ENCODE measurements around the gene ZNF518B. TPM values are rescaled to one million over a fixed set of nuclear protein-coding genes. Genes with fewer than 3 reads are reported as not detected.

ZNF518B gene
- total and polyA plus RNA-seq, 10 of the 15 experiments (the other 5 are each of a cell fraction or from before 2014, with no cell fraction given) = 2.7 to 20.5 (median 9.2) TPM

DNA sequence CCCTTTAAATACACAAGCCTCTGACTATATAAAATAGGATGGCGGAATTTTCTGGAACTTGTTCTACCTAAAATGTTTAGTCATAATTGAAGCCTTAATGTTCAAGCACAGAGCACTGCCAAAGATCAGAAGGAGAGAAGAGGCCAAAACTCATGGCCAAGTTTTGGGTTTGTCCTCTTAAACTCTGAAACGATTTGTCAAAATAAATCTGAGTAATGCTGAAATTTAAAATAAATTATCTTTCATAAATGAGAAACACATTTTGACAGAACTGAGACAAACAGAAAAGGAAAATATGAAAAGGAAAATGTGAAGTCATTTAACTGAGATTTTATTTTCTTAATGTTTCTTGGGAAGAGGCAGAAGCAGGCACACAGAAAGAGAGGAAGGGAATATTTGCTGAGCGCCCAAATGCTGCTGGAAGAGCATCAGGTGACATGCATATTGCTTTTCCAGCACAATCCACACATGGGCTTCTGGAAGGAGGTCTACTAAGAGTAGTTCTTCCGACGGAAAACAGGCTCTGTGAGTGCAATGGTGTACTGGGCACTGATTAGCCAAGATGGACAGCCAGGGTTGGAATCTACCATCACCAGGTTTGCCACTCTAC is 47.4 kb upstream of the ZNF518B start:
- H3K4me3 ChIP-seq = no peak overlapping the region
- H3K27ac ChIP-seq (ENCODE audit: control insufficient read depth, insufficient read depth) = no peak overlapping the region
- 55% methylated on average over 5 of the region's 5 CpGs for WGBS (ENCODE audit: insufficient coverage, insufficient replicate concordance, low lambda C conversion rate, missing lambda C conversion rate)
- no peak overlapping the region for H3K4me2 ChIP-seq (ENCODE audit: control insufficient read depth, insufficient read depth)
- H3K9me3 ChIP-seq (replicated peaks; ENCODE audit: control insufficient read depth, insufficient read depth, low read length) = peaks cover 9% of the 10 kb centered on the region; the same call in 2 of the 3 replicates
- no peaks in the 10 kb centered on the region for H3K4me1 ChIP-seq (ENCODE audit: control insufficient read depth, insufficient read depth, low read length)
- no peak overlapping the region for H3K9ac ChIP-seq (ENCODE audit: control insufficient read depth, insufficient read depth, low read length)
- no peaks in the 10 kb centered on the region for H3K79me2 ChIP-seq (ENCODE audit: control insufficient read depth, insufficient read depth, low read length)
- CTCF ChIA-PET = no interaction called here
- H2AFZ ChIP-seq (ENCODE audit: control insufficient read depth, low read depth, low read length) = no peak overlapping the region
- no TSS peak for BruUV-seq (replicated peaks)
- DNase-seq (ENCODE audit: low read depth, low spot score) (no peak), ATAC-seq (no peak), FAIRE-seq (no peak)
- no peaks in the 10 kb centered on the region for H3K27me3 ChIP-seq (replicated peaks in 1 of 2; ENCODE audit: control insufficient read depth in 2 of 2, insufficient read depth in 2 of 2, low read length in 1 of 2)
- POLR2A ChIA-PET = no interaction called here
- RAD21 ChIA-PET (ENCODE audit: unreplicated experiment) = no interaction called here
- SMC1A ChIA-PET (ENCODE audit: uncharacterized antibody, unreplicated experiment) = no interaction called here
- intact Hi-C loops (cut with micrococcal nuclease; ENCODE audit: unreplicated experiment) (no loop called here), in situ Hi-C loops (cut with MboI) (no loop called here)
- no peaks in the 10 kb centered on the region for H4K20me1 ChIP-seq (ENCODE audit: control insufficient read depth, insufficient read depth)
- no peaks in the 10 kb centered on the region for H3K36me3 ChIP-seq (ENCODE audit: control insufficient read depth in 2 of 2, insufficient read depth in 2 of 2, low read length in 1 of 2)
- TF ChIP-seq POLR2AphosphoS2 (IDR thresholded peaks at IDR 0.05; ENCODE audit: low read depth, low read length) (no peak), YBX1 (IDR thresholded peaks at IDR 0.05) (no peak), ETV6 (conservative IDR thresholded peaks at IDR 0.05 in 1 of 2, IDR thresholded peaks at IDR 0.05 in 1 of 2; ENCODE audit: borderline replicate concordance in 1 of 2, low read depth in 1 of 2) (no peak), MTA3 (IDR thresholded peaks at IDR 0.05; ENCODE audit: borderline replicate concordance, low read length) (no peak), NFIC (IDR thresholded peaks at IDR 0.05; ENCODE audit: low read depth, low read length) (no peak), HDAC6 (IDR thresholded peaks at IDR 0.05; ENCODE audit: unreplicated experiment) (no peak), ZNF384 (IDR thresholded peaks at IDR 0.05; ENCODE audit: borderline replicate concordance, low read depth, low read length) (no peak), HCFC1 (IDR thresholded peaks at IDR 0.05; ENCODE audit: low read length) (no peak), BACH1 (IDR thresholded peaks at IDR 0.05; ENCODE audit: borderline replicate concordance) (no peak), ZNF24 (IDR thresholded peaks at IDR 0.05) (no peak), ZSCAN29 (IDR thresholded peaks at IDR 0.05) (no peak), TCF3 (IDR thresholded peaks at IDR 0.05; ENCODE audit: borderline replicate concordance, insufficient read depth, low read depth, low read length) (no peak), PML (IDR thresholded peaks at IDR 0.05; ENCODE audit: low read length) (no peak), RAD21 (IDR thresholded peaks at IDR 0.05; ENCODE audit: insufficient read depth, low read depth, low read length) (no peak)
- TF ChIP-seq, protein P1, sequence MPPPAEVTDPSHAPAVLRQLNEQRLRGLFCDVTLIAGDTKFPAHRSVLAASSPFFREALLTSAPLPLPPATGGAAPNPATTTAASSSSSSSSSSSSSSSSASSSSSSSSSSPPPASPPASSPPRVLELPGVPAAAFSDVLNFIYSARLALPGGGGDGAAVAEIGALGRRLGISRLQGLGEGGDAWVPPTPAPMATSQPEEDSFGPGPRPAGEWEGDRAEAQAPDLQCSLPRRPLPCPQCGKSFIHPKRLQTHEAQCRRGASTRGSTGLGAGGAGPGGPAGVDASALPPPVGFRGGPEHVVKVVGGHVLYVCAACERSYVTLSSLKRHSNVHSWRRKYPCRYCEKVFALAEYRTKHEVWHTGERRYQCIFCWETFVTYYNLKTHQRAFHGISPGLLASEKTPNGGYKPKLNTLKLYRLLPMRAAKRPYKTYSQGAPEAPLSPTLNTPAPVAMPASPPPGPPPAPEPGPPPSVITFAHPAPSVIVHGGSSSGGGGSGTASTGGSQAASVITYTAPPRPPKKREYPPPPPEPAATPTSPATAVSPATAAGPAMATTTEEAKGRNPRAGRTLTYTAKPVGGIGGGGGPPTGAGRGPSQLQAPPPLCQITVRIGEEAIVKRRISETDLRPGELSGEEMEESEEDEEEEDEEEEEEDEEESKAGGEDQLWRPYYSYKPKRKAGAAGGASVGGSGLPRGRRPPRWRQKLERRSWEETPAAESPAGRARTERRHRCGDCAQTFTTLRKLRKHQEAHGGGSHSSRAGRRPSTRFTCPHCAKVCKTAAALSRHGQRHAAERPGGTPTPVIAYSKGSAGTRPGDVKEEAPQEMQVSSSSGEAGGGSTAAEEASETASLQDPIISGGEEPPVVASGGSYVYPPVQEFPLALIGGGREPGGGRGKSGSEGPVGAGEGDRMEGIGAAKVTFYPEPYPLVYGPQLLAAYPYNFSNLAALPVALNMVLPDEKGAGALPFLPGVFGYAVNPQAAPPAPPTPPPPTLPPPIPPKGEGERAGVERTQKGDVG (CRISPR knock-in tag; IDR thresholded peaks at IDR 0.05) = no peak
- TF ChIP-seq, protein P2, sequence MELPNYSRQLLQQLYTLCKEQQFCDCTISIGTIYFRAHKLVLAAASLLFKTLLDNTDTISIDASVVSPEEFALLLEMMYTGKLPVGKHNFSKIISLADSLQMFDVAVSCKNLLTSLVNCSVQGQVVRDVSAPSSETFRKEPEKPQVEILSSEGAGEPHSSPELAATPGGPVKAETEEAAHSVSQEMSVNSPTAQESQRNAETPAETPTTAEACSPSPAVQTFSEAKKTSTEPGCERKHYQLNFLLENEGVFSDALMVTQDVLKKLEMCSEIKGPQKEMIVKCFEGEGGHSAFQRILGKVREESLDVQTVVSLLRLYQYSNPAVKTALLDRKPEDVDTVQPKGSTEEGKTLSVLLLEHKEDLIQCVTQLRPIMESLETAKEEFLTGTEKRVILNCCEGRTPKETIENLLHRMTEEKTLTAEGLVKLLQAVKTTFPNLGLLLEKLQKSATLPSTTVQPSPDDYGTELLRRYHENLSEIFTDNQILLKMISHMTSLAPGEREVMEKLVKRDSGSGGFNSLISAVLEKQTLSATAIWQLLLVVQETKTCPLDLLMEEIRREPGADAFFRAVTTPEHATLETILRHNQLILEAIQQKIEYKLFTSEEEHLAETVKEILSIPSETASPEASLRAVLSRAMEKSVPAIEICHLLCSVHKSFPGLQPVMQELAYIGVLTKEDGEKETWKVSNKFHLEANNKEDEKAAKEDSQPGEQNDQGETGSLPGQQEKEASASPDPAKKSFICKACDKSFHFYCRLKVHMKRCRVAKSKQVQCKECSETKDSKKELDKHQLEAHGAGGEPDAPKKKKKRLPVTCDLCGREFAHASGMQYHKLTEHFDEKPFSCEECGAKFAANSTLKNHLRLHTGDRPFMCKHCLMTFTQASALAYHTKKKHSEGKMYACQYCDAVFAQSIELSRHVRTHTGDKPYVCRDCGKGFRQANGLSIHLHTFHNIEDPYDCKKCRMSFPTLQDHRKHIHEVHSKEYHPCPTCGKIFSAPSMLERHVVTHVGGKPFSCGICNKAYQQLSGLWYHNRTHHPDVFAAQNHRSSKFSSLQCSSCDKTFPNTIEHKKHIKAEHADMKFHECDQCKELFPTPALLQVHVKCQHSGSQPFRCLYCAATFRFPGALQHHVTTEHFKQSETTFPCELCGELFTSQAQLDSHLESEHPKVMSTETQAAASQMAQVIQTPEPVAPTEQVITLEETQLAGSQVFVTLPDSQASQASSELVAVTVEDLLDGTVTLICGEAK (IDR thresholded peaks at IDR 0.05; ENCODE audit: borderline replicate concordance) = no peak
- TF ChIP-seq, protein P3, sequence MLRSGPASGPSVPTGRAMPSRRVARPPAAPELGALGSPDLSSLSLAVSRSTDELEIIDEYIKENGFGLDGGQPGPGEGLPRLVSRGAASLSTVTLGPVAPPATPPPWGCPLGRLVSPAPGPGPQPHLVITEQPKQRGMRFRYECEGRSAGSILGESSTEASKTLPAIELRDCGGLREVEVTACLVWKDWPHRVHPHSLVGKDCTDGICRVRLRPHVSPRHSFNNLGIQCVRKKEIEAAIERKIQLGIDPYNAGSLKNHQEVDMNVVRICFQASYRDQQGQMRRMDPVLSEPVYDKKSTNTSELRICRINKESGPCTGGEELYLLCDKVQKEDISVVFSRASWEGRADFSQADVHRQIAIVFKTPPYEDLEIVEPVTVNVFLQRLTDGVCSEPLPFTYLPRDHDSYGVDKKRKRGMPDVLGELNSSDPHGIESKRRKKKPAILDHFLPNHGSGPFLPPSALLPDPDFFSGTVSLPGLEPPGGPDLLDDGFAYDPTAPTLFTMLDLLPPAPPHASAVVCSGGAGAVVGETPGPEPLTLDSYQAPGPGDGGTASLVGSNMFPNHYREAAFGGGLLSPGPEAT (IDR thresholded peaks at IDR 0.05; ENCODE audit: low read depth) = no peak

Measured in GM12878 (cell line).